NCI-H748 (cell line): ENCODE results near the gene C11orf86.

Source experiments
- DNase-seq: peaks from one replicate; lab custom pipeline; 2025; ENCODE audit not compliant: unreplicated experiment; lab: John Stamatoyannopoulos, UW

The C11orf86 gene

GRCh38 chr11:67023957-67024353, 48.9 kb downstream of the C11orf86 start:
- DNase-seq: no peak

- no peak for DNase-seq
Observed at GRCh38 chr11:67024410-67024809, 49.3 kb downstream of the C11orf86 start.

- no peak for DNase-seq
Observed at GRCh38 chr11:67024966-67025365, 49.9 kb downstream of the C11orf86 start.

- no peak for DNase-seq
Observed at GRCh38 chr11:67025750-67026149, 50.6 kb downstream of the C11orf86 start.
